Kidney epithelial cell (primary cell): Measurements from ENCODE around the gene KLK7. TPM values are rescaled to one million over a fixed set of nuclear protein-coding genes. Genes with fewer than 3 reads are reported as not detected.
A peak's percentile ranks its signal among the peaks of the same experiment; 100 is the strongest.

Source experiments
- DNase-seq: peaks from one replicate; pipeline ENCODE4 v3.0.0-alpha.2; 2010; ENCODE audit warnings: low read depth
- H3K27me3 ChIP-seq: 2 replicates; pipeline ENCODE4 v1.6.0; 2011; ENCODE audit warnings: low read length; ENCODE audit not compliant: control insufficient read depth, insufficient read depth
- H3K36me3 ChIP-seq: 2 replicates; pipeline ENCODE4 v1.5.1; 2011; ENCODE audit warnings: low read length; ENCODE audit not compliant: control insufficient read depth, insufficient read depth
- H3K4me3 ChIP-seq: 2 replicates; pipeline ENCODE4 v1.5.1; 2011; ENCODE audit warnings: low read depth, mild to moderate bottlenecking, control low read depth, low read length
- CTCF ChIP-seq: IDR thresholded peaks from 2 replicates; pipeline ENCODE4 v1.5.1; 2011; ENCODE audit warnings: mild to moderate bottlenecking, moderate library complexity, low read length, control low read depth, inconsistent platforms; ENCODE audit not compliant: insufficient read depth, poor library complexity, severe bottlenecking
- total RNA-seq: library from RNA; depleted of rRNA; stranded (reverse); fragments of >200 nt; gene quantifications from 2 replicates; pipeline ENCODE4 v1.2.3, GENCODE V29; 2015

KLK7 gene
- total RNA-seq, 1 donor from 2014 or later, result 18.7 TPM

GRCh38 chr19:50933640-50934039 lies 50.1 kb downstream of the KLK7 start:
- Histone ChIP-seq H3K27me3 (no peaks in the 10 kb centered on the region), H3K4me3 (no peak overlapping the region), H3K36me3 (no peaks in the 10 kb centered on the region)
- no peak for DNase-seq
- no peak for TF ChIP-seq CTCF

DNA sequence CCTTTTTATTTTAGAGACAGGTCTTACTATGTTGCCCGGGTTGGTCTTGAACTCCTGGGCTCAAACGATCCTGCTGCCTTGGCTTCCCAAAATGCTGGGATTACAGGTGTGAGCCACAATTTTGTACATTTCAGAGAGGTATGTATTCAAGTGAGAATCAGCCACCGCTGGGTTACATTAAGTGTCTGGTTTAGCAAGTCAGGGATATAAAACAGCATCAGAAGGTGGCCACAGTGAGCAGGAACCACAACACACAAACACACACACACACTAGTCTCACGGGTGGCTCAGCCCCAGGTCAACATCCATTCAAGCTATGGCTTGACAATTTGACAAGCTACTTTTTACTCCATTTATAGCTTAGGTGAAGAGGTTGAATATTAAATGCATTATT lies 51.0 kb downstream of the KLK7 start:
- Histone ChIP-seq H3K4me3 (no peak overlapping the region), H3K27me3 (no peaks in the 10 kb centered on the region), H3K36me3 (no peaks in the 10 kb centered on the region)
- no peak for TF ChIP-seq CTCF
- no peak for DNase-seq

DNA sequence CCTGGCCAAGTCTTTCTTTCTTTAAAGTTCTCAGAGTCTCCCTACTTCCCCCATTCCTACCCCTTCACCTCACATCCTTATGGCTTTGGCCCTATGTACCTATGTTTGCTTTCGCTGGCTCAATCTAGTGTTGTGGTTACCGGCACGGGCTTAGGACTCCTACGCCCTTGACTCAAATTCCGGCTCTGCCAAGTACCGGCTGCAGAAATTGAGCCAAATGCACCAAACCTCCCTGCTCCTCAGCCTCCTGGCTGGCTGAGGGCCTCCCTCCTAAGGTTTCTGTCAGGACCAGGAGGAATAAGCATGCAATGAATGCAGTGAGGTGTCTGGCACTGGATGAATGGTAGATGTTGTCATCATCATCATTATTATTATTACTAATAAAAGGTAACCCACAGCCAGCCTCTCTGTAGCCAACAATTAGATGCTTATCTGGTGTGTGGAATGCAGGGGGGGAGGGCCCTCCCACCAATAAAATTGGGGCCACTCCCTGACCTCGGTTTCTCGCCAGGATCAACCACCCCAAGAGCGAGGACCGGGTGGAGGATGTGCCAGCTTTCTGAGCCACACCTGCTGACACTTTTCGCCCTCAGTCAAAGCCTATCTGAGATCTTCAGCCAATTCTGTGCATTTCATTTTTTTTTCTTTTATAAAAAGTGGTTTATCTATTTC lies 51.6 kb downstream of the KLK7 start:
- Histone ChIP-seq H3K36me3 (no peaks in the 10 kb centered on the region), H3K27me3 (no peaks in the 10 kb centered on the region), H3K4me3 (no peak overlapping the region)
- no peak for TF ChIP-seq CTCF
- peak; percentile 50 for DNase-seq

GRCh38 chr19:50931023-50931422 lies 52.7 kb downstream of the KLK7 start:
- H3K4me3 ChIP-seq, result no peak overlapping the region
- no peak for TF ChIP-seq CTCF
- no peaks in the 10 kb centered on the region for H3K27me3 ChIP-seq
- DNase-seq, result no peak
- H3K36me3 ChIP-seq, result no peaks in the 10 kb centered on the region

DNA sequence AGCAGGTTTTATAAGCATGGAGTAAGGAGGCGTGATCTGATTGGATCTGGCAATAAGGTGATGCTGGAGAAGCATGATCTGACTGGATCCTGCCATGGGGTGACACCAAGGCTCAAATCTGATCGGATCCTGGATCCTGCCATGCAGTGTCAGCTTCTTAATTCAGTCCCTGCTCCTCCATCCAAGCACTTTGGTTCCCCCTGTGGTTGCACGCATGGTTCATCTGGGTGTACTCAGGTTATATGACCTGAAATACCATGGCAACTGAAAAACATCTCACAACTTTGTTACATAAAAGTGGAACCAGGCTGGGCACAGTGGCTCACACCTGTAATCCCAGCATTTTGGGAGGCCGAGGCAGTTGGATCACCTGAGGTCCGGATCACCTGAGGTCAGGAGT lies 54.9 kb downstream of the KLK7 start:
- no peaks in the 10 kb centered on the region for H3K27me3 ChIP-seq
- no peaks in the 10 kb centered on the region for H3K36me3 ChIP-seq
- no peak overlapping the region for H3K4me3 ChIP-seq
- no peak for DNase-seq
- TF ChIP-seq CTCF, result no peak

Other genes starting within 250 kb of the KLK7 start
- not detected in 2 replicates for gene GPR32, start 213.5 kb downstream of the KLK7 start, total RNA-seq
- gene ACP4, start 193.5 kb downstream of the KLK7 start, total RNA-seq, result not detected in 2 replicates
- gene KLK1, start 160.1 kb downstream of the KLK7 start, total RNA-seq, result not detected in 2 replicates
- not detected in 2 replicates for gene KLK15, start 150.3 kb downstream of the KLK7 start, total RNA-seq
- gene KLK3, start 129.0 kb downstream of the KLK7 start, total RNA-seq, result not detected in 2 replicates
- gene KLK2, start 110.5 kb downstream of the KLK7 start, total RNA-seq, result 0.96 TPM in 1 of 2 replicates, not detected in the other
- not detected in 2 replicates for gene KLK4, start 72.5 kb downstream of the KLK7 start, total RNA-seq
- gene KLK5, start 30.9 kb downstream of the KLK7 start, total RNA-seq, result 10.8 and 11.3 TPM in 2 replicates
- gene KLK6, start 14.3 kb downstream of the KLK7 start, total RNA-seq, result 33.5 and 39.9 TPM in 2 replicates
- 3.1 and 7.1 TPM in 2 replicates for gene KLK8, start 17.7 kb upstream of the KLK7 start, total RNA-seq
- 6.7 and 9.0 TPM in 2 replicates for gene KLK10, start 35.8 kb upstream of the KLK7 start, total RNA-seq
- not detected in 2 replicates for gene KLK11, start 42.7 kb upstream of the KLK7 start, total RNA-seq
- not detected in 2 replicates for gene KLK12, start 51.1 kb upstream of the KLK7 start, total RNA-seq
- 0.08 and 0.21 TPM in 2 replicates for gene KLK13, start 81.2 kb upstream of the KLK7 start, total RNA-seq
- gene KLK14, start 99.0 kb upstream of the KLK7 start, total RNA-seq, result not detected in 2 replicates
- 19.1 and 23.6 TPM in 2 replicates for gene CTU1, start 124.5 kb upstream of the KLK7 start, total RNA-seq
- 0.13 and 0.14 TPM in 2 replicates for gene SIGLEC9, start 141.0 kb upstream of the KLK7 start, total RNA-seq
- not detected in 2 replicates for gene SIGLEC7, start 158.4 kb upstream of the KLK7 start, total RNA-seq
- not detected in 2 replicates for gene CD33, start 241.2 kb upstream of the KLK7 start, total RNA-seq